KMS-11 (cell line): ENCODE measurements around the gene ADAMTS9.

ENCODE experiments used
- H2AFZ ChIP-seq: fragments of 200-600 bp; sonication (generic); 2 replicates; pipeline ENCODE4 v1.6.1; 2016; ENCODE audit warnings: antibody characterized with exemption, mixed run types, low read depth
- H3K27ac ChIP-seq: fragments of 200-600 bp; sonication (generic); 2 replicates; pipeline ENCODE4 v1.6.1; 2016; ENCODE audit warnings: mild to moderate bottlenecking, mixed run types
- H3K27me3 ChIP-seq: fragments of 200-600 bp; sonication (generic); 2 replicates; pipeline ENCODE4 v1.6.1; 2017; ENCODE audit warnings: mild to moderate bottlenecking, low read depth, mixed run types, moderate library complexity; ENCODE audit not compliant: insufficient read depth
- H3K36me3 ChIP-seq: fragments of 200-600 bp; sonication (generic); 2 replicates; pipeline ENCODE4 v1.6.1; 2017; ENCODE audit warnings: mild to moderate bottlenecking, mixed run types; ENCODE audit not compliant: insufficient read depth
- H3K4me1 ChIP-seq: fragments of 200-600 bp; sonication (generic); 2 replicates; pipeline ENCODE4 v1.6.1; 2016; ENCODE audit warnings: mild to moderate bottlenecking, low read depth, mixed run types; ENCODE audit not compliant: poor library complexity, severe bottlenecking
- H3K4me2 ChIP-seq: fragments of 200-600 bp; sonication (generic); 2 replicates; pipeline ENCODE4 v1.7.0; 2016; ENCODE audit warnings: mild to moderate bottlenecking, mixed run types
- H3K4me3 ChIP-seq: fragments of 200-600 bp; sonication (generic); IDR thresholded peaks from 2 replicates; pipeline ENCODE4 v1.6.1; 2017; ENCODE audit warnings: low read depth, low read length, mixed read lengths; ENCODE audit not compliant: insufficient read depth
- H3K79me2 ChIP-seq: fragments of 200-600 bp; sonication (generic); 2 replicates; pipeline ENCODE4 v1.6.1; 2016; ENCODE audit warnings: low read depth, mixed run types; ENCODE audit not compliant: insufficient read depth
- H3K9ac ChIP-seq: fragments of 200-600 bp; sonication (generic); 2 replicates; pipeline ENCODE4 v1.6.1; 2016; ENCODE audit warnings: mild to moderate bottlenecking, mixed run types
- H4K20me1 ChIP-seq: fragments of 200-600 bp; sonication (generic); 2 replicates; pipeline ENCODE4 v1.6.1; 2016; ENCODE audit warnings: mild to moderate bottlenecking, mixed run types; ENCODE audit not compliant: insufficient read depth
- CTCF ChIP-seq: fragments of 200-600 bp; sonication (generic); conservative IDR thresholded peaks from 2 replicates; pipeline ENCODE4 v1.6.1; 2017; ENCODE audit warnings: low read depth, mild to moderate bottlenecking, antibody characterized with exemption, low read length, moderate library complexity, mixed read lengths

The ADAMTS9 gene

GRCh38 chr3:64693031-64693430 lies 5.2 kb upstream of the ADAMTS9 start:
- Histone ChIP-seq H3K4me2 (no peak overlapping the region), H3K36me3 (no peaks in the 10 kb centered on the region), H3K27me3 (no peaks in the 10 kb centered on the region), H3K79me2 (no peaks in the 10 kb centered on the region), H2AFZ (no peak overlapping the region), H3K4me1 (no peaks in the 10 kb centered on the region), H3K27ac (no peak overlapping the region), H3K9ac (no peak overlapping the region), H3K4me3 (no peak overlapping the region), H4K20me1 (no peaks in the 10 kb centered on the region)
- TF ChIP-seq CTCF, result no peak

GRCh38 chr3:64691051-64691450 lies 3.3 kb upstream of the ADAMTS9 start:
- Histone ChIP-seq H2AFZ (no peak overlapping the region), H3K79me2 (no peaks in the 10 kb centered on the region), H3K36me3 (no peaks in the 10 kb centered on the region), H3K9ac (no peak overlapping the region), H3K4me2 (no peak overlapping the region), H3K4me1 (no peaks in the 10 kb centered on the region), H3K27me3 (no peaks in the 10 kb centered on the region), H3K4me3 (no peak overlapping the region), H4K20me1 (no peaks in the 10 kb centered on the region), H3K27ac (no peak overlapping the region)
- TF ChIP-seq CTCF, result no peak

GRCh38 chr3:64687086-64687780 lies 567 bp downstream of the ADAMTS9 start:
- H3K27ac ChIP-seq, result no peak overlapping the region
- no peaks in the 10 kb centered on the region for H3K36me3 ChIP-seq
- no peaks in the 10 kb centered on the region for H4K20me1 ChIP-seq
- H3K9ac ChIP-seq, result no peak overlapping the region; the same call in 1 of the 2 replicates
- no peaks in the 10 kb centered on the region for H3K27me3 ChIP-seq
- H3K4me1 ChIP-seq, result no peaks in the 10 kb centered on the region
- TF ChIP-seq CTCF, result no peak
- H3K79me2 ChIP-seq, result no peaks in the 10 kb centered on the region
- H3K4me2 ChIP-seq, result peak overlapping the region; percentile 80; the same call in 1 of the 2 replicates
- peak overlapping the region; percentile 93; the same call in 1 of the 2 replicates for H2AFZ ChIP-seq
- H3K4me3 ChIP-seq, result peak overlapping the region; percentile 20

- peak overlapping the region; percentile 71 for H3K4me3 ChIP-seq
- H3K27me3 ChIP-seq, result no peaks in the 10 kb centered on the region
- H3K36me3 ChIP-seq, result no peaks in the 10 kb centered on the region
- H3K79me2 ChIP-seq, result no peaks in the 10 kb centered on the region
- no peak for TF ChIP-seq CTCF
- no peaks in the 10 kb centered on the region for H3K4me1 ChIP-seq
- H4K20me1 ChIP-seq, result no peaks in the 10 kb centered on the region
- H3K27ac ChIP-seq, result no peak overlapping the region
- peak overlapping the region; percentile 93 for H2AFZ ChIP-seq
- peak overlapping the region; percentile 36; the same call in 1 of the 2 replicates for H3K9ac ChIP-seq
- H3K4me2 ChIP-seq, result peak overlapping the region; percentile 80
Observed at GRCh38 chr3:64686446-64686908, 1.3 kb downstream of the ADAMTS9 start.
